ENCODE measurements around the gene CELSR3.
A peak's percentile ranks its signal among the peaks of the same experiment; 100 is the strongest.

CELSR3 gene

GRCh38 chr3:48663489-48664312 is 1.0 kb upstream of the CELSR3 start:
- peak; percentile 49 to 72 for DNase-seq (ENCODE audit: extremely low read depth in 1 of 2, low read depth in 1 of 2)

- DNase-seq (ENCODE audit: extremely low read depth in 1 of 2, low read depth in 1 of 2), result no peak
These were observed 437 bp downstream of the CELSR3 start for GRCh38 chr3:48662145-48662752.

GRCh38 chr3:48661501-48662144 is 1.1 kb downstream of the CELSR3 start:
- DNase-seq (ENCODE audit: extremely low read depth in 1 of 2, low read depth in 1 of 2), result peak in 1 of 2 donors; percentile 63

GRCh38 chr3:48660800-48661400 is 1.8 kb downstream of the CELSR3 start:
- DNase-seq (ENCODE audit: extremely low read depth in 1 of 2, low read depth in 1 of 2), result no peak

GRCh38 chr3:48656841-48657281 is 5.8 kb downstream of the CELSR3 start:
- DNase-seq (ENCODE audit: extremely low read depth in 1 of 2, low read depth in 1 of 2), result no peak

- peak; percentile 67 to 74 for DNase-seq (ENCODE audit: extremely low read depth in 1 of 2, low read depth in 1 of 2)
These were observed 6.4 kb downstream of the CELSR3 start for GRCh38 chr3:48656061-48656840.

- peak in 1 of 2 donors; percentile 40 for DNase-seq (ENCODE audit: extremely low read depth in 1 of 2, low read depth in 1 of 2)
These were observed 7.1 kb downstream of the CELSR3 start for GRCh38 chr3:48655606-48656005.

- DNase-seq (ENCODE audit: extremely low read depth in 1 of 2, low read depth in 1 of 2), result no peak
These were observed 7.6 kb downstream of the CELSR3 start for GRCh38 chr3:48655063-48655462.

- no peak for DNase-seq (ENCODE audit: extremely low read depth in 1 of 2, low read depth in 1 of 2)
These were observed 9.6 kb downstream of the CELSR3 start for GRCh38 chr3:48652923-48653715.

GRCh38 chr3:48651771-48652170 is 10.9 kb downstream of the CELSR3 start:
- DNase-seq (ENCODE audit: extremely low read depth in 1 of 2, low read depth in 1 of 2), result no peak

- DNase-seq (ENCODE audit: extremely low read depth in 1 of 2, low read depth in 1 of 2), result no peak
These were observed 12.0 kb downstream of the CELSR3 start for GRCh38 chr3:48650723-48651122.

GRCh38 chr3:48648188-48648850 is 14.4 kb downstream of the CELSR3 start:
- no peak for DNase-seq (ENCODE audit: extremely low read depth in 1 of 2, low read depth in 1 of 2)

GRCh38 chr3:48647714-48648113 is 15.0 kb downstream of the CELSR3 start:
- no peak for DNase-seq (ENCODE audit: extremely low read depth in 1 of 2, low read depth in 1 of 2)

- no peak for DNase-seq (ENCODE audit: extremely low read depth in 1 of 2, low read depth in 1 of 2)
These were observed 17.6 kb downstream of the CELSR3 start for GRCh38 chr3:48644898-48645760.

- DNase-seq (ENCODE audit: extremely low read depth in 1 of 2, low read depth in 1 of 2), result no peak
These were observed 20.1 kb downstream of the CELSR3 start for GRCh38 chr3:48642605-48643004.

GRCh38 chr3:48641396-48641795 is 21.3 kb downstream of the CELSR3 start:
- no peak for DNase-seq (ENCODE audit: extremely low read depth in 1 of 2, low read depth in 1 of 2)

- DNase-seq (ENCODE audit: extremely low read depth in 1 of 2, low read depth in 1 of 2), result no peak
These were observed 22.6 kb downstream of the CELSR3 start for GRCh38 chr3:48639944-48640606.

- DNase-seq (ENCODE audit: extremely low read depth in 1 of 2, low read depth in 1 of 2), result no peak
These were observed 25.4 kb downstream of the CELSR3 start for GRCh38 chr3:48637305-48637704.

Measured in activated CD8-positive, alpha-beta memory T cell treated with anti-CD3 and anti-CD28 coated beads for 1 hour (primary cell).